Adipose tissue (tissue), 3 donors: Measurements from ENCODE around the gene MSANTD7. TPM values are rescaled to one million over a fixed set of nuclear protein-coding genes. Genes with fewer than 3 reads are reported as not detected.
A peak's percentile ranks its signal among the peaks of the same experiment; 100 is the strongest.
"Not testable (repeated sequence)": the region's sequence is repeated elsewhere in the genome, so short reads cannot be mapped to it uniquely, and the experiment has no call there.

Experiments
- H3K27ac ChIP-seq: one replicate; pipeline ENCODE4 v1.5.1; 2013; ENCODE audit warnings: low read depth, low read length
- WGBS, 3 donors: extraction: QIAGEN DNeasy Blood & Tissue Kit; methylation state at CpG; one replicate each; pipeline ENCODE4 v1.1.7; 2013; 5-methylcytosine and 5-hydroxymethylcytosine counted together
- polyA plus RNA-seq, 3 donors: library from polyadenylated mRNA; stranded (reverse); fragments of 200-250 nt; gene quantifications; one replicate each; pipeline ENCODE4 v1.2.3, GENCODE V29; 2013
- donor health status: healthy with polysubstance abuse.
- donor health status: Bipolar disorder and iron deficiency.
- donor health status: healthy.

MSANTD7 gene
- polyA plus RNA-seq, 3 donors = 2.5 to 5.8 (median 4.2) TPM

DNA sequence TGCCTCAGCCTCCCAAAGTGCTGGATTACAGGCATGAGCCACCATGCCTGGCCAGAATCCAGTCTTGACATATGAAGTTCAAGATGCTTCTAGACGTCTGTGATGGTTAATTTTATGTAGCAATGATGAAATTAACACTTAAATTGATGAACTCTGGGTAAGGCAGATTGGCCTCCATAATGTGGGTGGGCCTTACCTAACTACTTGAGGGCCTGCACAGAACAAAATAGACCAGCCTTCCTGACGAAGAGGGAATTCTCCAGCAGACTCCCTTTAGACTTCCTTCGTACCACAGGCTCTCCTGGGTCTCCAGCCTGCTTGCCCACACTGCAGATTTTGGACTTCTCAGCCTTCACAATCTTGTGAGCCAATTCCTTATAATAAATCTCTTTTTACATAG, 5.0 kb upstream of the MSANTD7 start:
- 82 to 85% (median 84%) methylated on average over 3 of the region's 3 CpGs for WGBS, 3 donors

DNA sequence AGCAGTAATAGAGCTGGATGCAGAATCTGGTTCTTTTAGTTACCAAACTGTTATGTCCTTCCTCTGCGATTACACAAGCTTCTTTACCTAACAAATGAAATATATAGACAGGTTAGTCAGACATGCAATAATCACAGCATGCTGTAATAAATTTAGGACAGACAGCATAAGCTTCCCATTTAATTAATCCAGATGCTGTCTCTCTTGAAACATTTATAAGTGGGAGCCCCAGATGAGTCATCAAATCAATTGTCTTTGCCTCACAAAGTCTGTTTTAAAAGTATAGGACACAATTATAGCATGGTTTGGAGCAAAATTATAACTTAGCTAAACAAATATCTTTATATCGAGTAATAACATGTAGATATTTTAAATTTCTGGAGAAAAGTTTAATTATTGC, 1.9 kb upstream of the MSANTD7 start:
- WGBS, 3 donors = 93 to 100% (median 95%) methylated on average over 2 of the region's 2 CpGs

More for the DNA sequence above, 5.0 kb upstream of the MSANTD7 start:
- no peak overlapping the region for H3K27ac ChIP-seq

DNA sequence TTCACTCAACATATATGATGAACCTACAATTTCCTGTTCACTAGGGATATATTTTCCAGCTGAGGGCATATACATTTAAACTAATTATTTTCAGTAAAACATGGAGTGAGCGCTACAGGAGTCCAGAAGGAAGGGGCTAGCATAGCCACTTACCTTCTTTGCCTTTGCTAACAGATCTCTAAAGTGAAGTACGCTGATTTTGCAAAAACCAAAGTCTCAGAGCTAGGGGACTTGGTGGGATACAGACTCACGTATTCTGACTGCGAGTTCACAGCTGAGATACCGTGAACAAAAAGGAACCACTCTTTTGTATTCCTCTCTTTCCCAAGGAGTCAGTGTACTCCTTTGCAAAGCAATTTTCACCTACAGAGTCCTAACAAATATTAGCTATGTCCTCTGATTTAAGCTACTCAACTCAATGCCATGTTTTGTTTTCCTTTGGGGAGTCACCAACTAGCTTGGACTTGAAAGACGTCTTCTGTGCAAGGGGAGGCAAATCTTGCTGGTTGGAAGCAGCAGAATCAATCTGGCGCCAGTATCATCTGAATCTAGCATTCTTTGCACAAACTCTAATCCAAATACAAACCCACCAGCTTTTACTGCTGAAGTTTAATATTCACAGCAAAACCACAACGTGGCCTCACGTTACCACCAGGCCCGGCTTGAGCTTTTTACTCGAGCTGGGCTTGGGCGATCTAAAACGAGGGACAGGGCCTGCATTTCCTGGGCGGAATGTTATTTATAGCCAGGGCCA, 926 bp upstream of the MSANTD7 start:
- WGBS, 3 donors = 15 to 25% (median 22%) methylated on average over 14 of the region's 14 CpGs
- no peak overlapping the region for H3K27ac ChIP-seq

More for the DNA sequence above, 1.9 kb upstream of the MSANTD7 start:
- no peak overlapping the region for H3K27ac ChIP-seq

DNA sequence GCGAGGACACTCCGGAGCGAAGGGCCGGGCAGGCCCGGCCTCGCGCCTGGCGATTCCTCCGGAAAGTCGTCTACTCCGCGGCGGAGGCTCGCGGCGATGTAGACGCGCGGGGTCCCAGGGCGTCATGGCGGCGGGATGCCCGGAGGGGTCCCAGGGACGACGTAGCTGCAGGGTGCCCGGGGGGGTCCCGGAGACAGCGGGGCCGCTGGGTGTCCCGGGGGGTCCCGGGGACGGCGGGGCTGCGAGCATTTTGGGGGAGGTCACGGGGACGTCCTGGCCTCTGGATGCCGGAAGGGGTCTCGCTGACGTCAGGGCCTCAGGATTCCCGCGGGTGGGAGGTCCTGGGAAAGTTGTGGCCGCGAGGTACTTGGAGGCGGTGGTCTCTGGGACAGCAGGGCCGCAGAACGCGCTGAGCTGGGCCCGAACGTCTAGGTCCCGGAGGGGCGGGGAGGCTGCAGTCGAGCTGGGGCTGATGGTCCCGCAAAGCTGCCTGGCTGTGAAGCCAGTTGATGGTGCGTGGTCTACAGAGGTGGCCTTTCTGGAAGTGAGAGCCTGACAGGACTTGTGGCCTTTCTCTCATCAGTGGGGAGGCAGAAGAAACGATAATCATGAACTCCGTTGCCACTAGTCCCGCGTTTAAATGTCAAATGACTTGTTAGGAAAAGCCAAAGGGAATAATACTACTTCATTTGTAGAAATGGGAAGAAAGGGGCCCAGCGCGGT, 637 bp downstream of the MSANTD7 start:
- H3K27ac ChIP-seq = peak overlapping the region; percentile 82
- WGBS, 3 donors = 0 to 1% (median 1%) methylated on average over 50 to 60 of the region's 60 CpGs

DNA sequence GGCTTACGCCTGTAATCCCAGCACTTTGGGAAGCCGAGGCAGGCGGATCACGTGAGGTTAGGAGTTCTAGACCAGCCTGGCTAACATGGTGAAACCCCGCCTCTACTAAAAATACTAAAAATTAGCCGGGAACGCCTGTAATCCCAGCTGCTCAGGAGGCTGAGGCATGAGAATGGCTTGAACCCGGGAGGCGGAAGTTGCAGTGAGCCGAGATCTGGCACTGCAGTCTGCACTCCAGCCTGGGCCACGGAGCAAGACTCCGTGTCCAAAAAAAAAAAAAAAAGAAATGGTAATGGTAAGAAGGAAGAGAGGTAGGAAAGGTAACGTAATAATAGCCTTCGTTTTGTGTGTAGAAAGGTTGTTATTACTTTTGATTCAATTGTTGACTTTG, 1.2 kb downstream of the MSANTD7 start:
- no peak overlapping the region for H3K27ac ChIP-seq
- 6 to 12% (median 11%) methylated on average over 14 of the region's 14 CpGs for whole genome bisulfite sequencing, 3 donors

DNA sequence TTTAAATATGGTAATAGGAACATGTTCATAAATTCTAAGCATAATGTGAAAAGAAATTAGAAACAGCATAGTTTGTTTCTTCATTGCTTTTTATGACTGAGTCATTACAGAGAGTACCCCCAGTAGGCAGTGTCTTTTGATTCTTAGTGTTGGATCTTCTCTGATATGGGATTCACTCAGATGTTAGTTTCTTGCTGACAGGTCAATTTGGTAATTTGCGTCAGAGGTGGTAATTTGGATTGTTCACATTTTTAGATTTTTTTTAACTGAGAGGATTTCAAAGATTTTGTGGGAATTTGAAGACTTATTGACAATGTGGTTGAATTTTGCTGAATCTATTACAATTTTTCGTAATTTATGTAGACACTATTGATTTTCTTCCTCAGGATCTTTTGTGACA, 2.1 kb downstream of the MSANTD7 start:
- H3K27ac ChIP-seq = no peak overlapping the region
- WGBS, 3 donors = 92 to 93% (median 93%) methylated on average over 2 of the region's 2 CpGs

DNA sequence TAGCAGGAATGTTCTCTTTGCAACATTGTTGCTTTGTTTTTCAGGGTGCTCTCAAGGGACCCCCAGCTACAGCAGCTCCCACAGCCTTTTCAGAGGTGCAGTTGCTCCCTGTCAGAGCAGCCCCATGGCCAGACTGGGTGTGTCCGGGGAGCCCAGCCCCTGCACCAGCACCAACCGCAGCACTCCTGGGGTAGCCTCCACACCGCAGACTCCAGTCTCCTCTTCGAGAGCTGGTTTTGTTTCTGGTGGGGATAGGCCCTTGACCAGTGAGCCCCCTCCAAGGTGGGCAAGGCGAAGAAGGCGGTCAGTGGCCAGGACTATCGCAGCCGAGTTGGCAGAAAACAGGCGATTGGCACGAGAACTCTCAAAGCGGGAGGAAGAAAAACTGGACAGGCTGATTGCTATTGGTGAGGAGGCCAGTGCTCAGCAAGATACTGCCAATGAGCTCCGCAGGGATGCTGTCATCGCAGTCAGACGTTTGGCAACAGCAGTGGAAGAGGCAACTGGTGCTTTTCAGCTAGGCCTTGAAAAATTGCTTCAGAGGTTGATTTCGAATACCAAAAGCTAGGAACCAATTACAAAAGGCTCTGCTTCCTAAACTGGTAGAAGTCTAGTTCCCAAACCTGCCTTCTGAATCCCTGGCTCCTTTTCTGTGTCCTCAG, 5.4 kb downstream of the MSANTD7 start:
- 91 to 94% (median 92%) methylated on average over 15 of the region's 15 CpGs for WGBS, 3 donors
- H3K27ac ChIP-seq = no peak overlapping the region

DNA sequence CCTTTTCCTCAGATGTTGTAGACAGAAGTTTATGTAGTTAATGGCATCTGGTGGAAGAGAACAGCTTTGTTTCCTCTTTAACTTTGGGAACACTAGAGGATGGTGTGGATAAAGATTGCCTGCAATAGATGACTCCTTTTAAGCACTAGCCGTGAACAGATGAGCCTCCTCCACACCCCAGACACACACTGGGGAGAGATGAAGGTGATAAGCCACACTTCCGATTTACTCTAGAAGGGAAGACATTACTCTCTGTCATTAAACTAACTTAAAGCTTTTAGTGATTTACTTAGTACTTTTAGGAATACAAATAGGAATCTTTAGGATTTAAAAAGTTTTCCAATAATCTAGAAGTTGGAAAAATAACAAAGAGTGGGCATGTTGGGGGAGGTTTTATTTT, 6.8 kb downstream of the MSANTD7 start:
- 81 to 90% (median 82%) methylated on average over 2 of the region's 2 CpGs for WGBS, 3 donors

DNA sequence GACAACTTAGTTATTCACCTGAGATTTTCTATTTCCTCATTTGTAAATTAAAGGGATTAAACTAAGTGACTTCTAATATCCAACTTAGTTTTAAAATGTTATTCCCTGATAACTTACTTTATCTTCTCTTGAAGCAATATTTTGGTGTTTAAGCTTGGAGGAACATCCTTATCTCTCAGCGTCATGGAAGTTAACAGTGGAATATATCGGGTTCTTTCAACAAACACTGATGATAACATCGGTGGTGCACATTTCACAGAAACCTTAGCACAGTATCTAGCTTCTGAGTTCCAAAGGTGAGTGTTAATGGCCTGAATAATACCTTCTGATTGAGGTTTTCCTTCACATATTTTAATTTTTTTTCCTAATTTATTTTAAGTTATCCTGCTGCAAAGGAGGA, 14.1 kb downstream of the MSANTD7 start:
- 40 to 90% (median 81%) methylated on average over 3 of the region's 3 CpGs for WGBS, 3 donors

More for the DNA sequence above, 6.8 kb downstream of the MSANTD7 start:
- no peak overlapping the region for H3K27ac ChIP-seq

DNA sequence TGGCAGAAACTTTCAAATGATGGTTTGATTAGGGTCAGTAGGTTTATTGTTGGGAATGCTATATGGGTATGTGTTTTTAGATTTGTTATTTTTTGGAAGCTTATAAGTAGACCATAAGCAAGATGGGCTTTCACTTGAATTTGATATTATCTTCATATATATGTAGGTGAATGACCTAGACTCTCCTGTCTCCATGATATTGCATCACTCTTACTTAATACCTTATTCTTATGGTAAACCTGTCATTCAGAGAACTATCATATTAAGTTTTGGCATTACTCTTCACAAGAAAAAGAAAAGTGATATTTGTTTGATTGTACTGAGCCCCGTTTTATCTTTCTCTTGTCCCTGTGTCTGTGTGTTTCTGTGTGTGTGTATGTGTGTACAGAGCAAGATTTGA, 17.3 kb downstream of the MSANTD7 start:
- H3K27ac ChIP-seq = no peak overlapping the region
- WGBS, 3 donors = 90 to 94% (median 92%) methylated on average over 1 of the region's 1 CpG

More for the DNA sequence above, 14.1 kb downstream of the MSANTD7 start:
- H3K27ac ChIP-seq = no peak overlapping the region

DNA sequence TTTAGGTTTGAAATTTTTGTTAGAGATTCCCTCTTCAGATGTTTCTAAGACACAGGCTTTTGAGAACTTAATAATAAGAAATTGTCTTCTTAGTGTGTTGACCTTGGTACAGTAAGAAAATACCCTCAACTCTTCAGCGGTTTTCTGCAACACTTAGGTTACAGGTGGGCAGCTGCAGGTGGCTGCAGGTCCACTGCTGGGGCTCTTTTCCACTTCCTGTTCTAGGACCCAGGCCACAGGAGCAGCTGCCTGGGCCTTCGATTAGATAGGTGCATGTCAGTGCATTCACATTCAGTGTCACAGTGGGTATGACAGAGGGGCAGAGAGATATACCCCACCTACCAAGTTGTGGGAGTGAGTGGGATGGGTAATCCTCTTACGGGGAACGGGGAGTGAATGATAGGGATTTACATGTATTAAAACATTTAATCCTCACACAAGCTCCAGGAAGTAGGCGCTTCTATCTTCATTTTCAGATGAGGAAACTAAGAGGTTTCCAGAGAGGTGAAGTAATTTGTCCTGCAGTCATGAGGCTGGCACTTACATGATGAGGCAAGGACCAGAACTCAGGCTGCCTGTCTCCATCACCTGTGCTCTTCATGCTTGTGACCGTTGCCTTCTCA, 20.3 kb downstream of the MSANTD7 start:
- WGBS, 3 donors = 71 to 87% (median 87%) methylated on average over 6 of the region's 6 CpGs
- no peak overlapping the region for H3K27ac ChIP-seq

DNA sequence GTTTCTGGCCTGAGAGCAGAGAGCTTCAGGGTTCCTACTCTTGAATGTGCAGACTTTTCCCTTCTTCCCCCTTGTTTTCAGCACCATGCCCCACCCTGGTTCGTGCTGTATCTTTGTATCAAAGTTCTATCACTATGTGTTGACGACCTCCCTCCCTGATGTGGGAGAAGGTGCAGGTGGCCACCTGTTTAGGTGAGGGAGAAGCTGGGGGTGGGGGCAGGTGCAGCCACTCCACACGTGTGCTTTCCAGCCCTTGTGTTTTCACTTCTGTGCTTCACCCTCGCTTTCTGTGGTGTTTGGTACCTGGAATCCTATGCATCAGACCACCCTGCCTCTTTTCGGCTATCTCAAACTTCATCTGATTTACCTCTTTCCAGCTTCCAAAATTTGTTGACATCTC, 20.9 kb downstream of the MSANTD7 start:
- 37 to 87% (median 83%) methylated on average over 5 of the region's 5 CpGs for WGBS, 3 donors
- no peak overlapping the region for H3K27ac ChIP-seq

DNA sequence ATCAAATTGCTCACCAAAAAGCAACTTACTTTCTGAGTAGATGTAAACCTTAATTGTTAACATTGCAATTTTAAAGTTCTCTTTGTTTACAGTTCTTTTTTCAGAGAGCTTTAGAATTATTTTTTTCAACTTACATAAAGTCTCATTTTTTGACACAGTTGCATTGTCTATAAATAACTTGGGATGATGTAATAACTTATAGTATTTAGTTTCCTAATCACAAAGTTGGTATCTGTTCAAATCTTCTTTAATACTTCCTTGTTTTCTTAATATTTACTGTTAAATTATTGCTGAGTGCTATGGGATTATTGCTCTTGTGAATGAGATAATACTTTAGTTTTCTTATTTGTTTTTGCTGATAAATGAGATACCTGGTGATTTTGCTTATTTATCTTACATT, 21.7 kb downstream of the MSANTD7 start:
- H3K27ac ChIP-seq = no peak overlapping the region

DNA sequence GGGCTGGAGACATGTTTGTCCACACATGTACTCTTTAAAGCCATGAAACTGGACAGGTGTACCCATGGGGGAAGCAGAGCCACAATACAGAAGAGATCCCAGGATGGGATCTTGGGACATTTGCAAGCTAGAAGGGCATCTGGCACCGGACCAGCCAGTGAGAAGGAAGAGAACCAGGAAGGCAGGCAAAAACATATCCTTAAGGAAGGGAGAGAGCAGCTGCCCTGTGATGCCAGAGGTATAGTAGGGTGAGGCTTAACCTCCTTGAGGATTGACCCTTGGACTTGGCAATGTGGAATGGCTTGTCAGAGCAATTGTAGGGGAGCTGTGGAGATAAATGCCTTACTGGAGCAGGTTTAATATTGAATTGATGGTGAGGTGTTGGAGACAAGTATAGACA, 22.7 kb downstream of the MSANTD7 start:
- 71 to 100% (median 97%) methylated on average over 1 of the region's 1 CpG for WGBS, 3 donors
- no peak overlapping the region for H3K27ac ChIP-seq

DNA sequence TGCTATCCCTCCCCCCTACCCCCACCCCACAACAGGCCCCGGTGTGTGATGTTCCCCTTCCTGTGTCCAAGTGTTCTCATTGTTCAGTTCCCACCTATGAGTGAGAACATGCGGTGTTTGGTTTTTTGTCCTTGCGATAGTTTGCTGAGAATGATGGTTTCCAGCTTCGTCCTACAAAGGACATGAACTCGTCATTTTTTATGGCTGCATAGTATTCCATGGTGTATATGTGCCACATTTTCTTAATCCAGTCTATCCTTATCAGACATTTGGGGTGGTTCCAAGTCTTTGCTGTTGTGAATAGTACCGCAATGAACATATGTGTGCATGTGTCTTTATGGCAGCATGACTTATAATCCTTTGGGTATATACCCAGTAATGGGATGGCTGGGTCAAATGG, 26.4 kb downstream of the MSANTD7 start:
- 93 to 99% (median 99%) methylated on average over 5 to 6 of the region's 6 CpGs for WGBS, 3 donors
- not testable (repeated sequence) for H3K27ac ChIP-seq

DNA sequence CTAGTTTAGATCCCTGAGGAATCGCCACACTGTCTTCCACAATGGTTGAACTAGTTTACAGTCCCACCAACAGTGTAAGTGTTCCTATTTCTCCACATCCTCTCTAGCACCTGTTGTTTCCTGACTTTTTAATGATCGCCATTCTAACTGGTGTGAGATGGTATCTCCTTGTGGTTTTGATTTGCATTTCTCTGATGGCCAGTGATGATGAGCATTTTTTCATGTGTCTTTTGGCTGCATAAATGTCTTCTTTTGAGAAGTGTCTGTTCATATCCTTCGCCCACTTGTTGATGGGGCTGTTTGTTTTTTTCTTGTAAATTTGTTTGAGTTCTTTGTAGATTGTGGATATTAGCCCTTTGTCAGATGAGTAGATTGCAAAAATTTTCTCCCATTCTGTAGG, 26.8 kb downstream of the MSANTD7 start:
- not testable (repeated sequence) for H3K27ac ChIP-seq
- 84 to 96% (median 95%) methylated on average over 3 of the region's 3 CpGs for WGBS, 3 donors

DNA sequence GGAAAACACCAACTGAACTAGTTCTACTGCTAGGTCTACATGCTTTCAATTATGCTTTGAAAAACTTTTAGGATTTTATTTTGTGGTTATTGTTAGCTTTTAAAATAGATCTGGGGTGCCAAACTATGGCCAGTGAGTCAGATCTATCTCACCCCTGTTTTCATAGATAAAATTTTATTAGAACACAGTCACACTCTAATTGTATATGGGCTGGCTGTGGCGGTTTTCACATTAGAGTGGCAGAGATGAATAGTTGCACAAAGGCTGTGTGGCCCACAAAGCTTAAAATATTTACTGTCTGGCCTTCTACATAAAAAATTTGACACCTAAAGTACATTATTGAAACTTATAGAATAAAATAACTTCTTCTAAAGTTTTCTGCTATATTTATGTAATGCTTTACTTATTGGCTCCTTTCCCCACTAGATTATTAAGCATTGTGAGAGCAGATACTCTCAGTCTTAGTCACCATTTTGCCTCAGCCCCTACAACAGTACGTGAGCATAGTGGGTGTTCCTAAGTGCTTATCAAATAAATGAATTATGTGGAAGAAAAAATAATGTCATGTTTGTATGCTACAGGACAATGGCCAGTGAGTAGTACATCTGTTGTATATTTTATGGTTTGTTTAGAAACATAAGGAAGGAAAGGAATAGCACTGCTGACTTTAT, 35.1 kb downstream of the MSANTD7 start:
- H3K27ac ChIP-seq = no peak overlapping the region
- WGBS, 3 donors = 75 to 88% (median 82%) methylated on average over 2 of the region's 2 CpGs

DNA sequence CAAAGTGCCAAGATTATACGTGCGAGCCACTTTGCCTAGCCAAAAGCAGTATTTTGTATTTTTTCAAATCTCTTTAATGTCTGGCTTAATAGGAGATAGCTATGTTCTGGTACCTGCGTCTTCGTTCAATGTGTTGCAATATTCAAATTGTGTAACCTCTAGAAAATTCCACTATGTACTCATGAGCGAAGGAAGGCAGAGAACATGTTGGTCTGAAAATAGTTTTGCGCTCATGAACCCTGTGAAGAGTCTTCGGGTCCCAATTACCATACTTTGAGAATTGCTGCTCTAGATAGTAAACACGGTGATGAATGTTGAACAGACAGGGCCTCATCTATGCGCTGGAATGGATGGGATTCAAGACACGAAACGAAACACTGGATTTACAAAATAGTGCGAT, 37.8 kb downstream of the MSANTD7 start:
- H3K27ac ChIP-seq = no peak overlapping the region
- 87 to 94% (median 89%) methylated on average over 12 of the region's 12 CpGs for WGBS, 3 donors
